PC-3 (cell line): ENCODE results near the gene RCOR1. TPM values are rescaled to one million over a fixed set of nuclear protein-coding genes. Genes with fewer than 3 reads are reported as not detected.
"Not testable (repeated sequence)": the region's sequence is repeated elsewhere in the genome, so short reads cannot be mapped to it uniquely, and the experiment has no call there.

Source experiments
- ATAC-seq: fragments of 200-7000 bp; cut with Tn5 transposase; 2 replicates; pipeline ENCODE4 v1.9.1; 2020; ENCODE audit warnings: mild to moderate bottlenecking, moderate library complexity
- BruUV-seq: library from RNA; stranded (reverse); fragments of 400-500 nt; replicated peaks from 2 replicates; lab custom pipeline; 2021; lab: Mats Ljungman, UMichigan
- CTCF ChIA-PET: fragments of 300-600 bp; sonication (Branson Sonifier 250); formaldehyde crosslinking; loops from one replicate; lab custom pipeline; 2022; ENCODE audit warnings: antibody characterized with exemption; lab: Charles Lee
- POLR2A ChIA-PET: fragments of 300-600 bp; sonication (Branson Sonifier 250); formaldehyde crosslinking; loops from one replicate; lab custom pipeline; 2022; ENCODE audit warnings: antibody characterized with exemption; ENCODE audit not compliant: unreplicated experiment; lab: Charles Lee
- DNase-seq: peaks from one replicate; pipeline ENCODE4 v3.0.0-alpha.2; 2015
- H2AFZ ChIP-seq: fragments of 300-600 bp; sonication (generic); 2 replicates; pipeline ENCODE4 v1.6.0; 2016; ENCODE audit warnings: antibody characterized with exemption, low read length
- H3F3A ChIP-seq: fragments of 300-600 bp; sonication (generic); one replicate; pipeline ENCODE4 v1.6.0; 2017; ENCODE audit warnings: antibody characterized with exemption, low read length, control low read depth, mild to moderate bottlenecking; ENCODE audit not compliant: unreplicated experiment
- H3K27ac ChIP-seq: fragments of 300-600 bp; sonication (generic); 2 replicates; pipeline ENCODE4 v1.5.1; 2016; ENCODE audit warnings: mild to moderate bottlenecking, low read length
- H3K27me3 ChIP-seq: fragments of 300-600 bp; sonication (generic); 2 replicates; pipeline ENCODE4 v1.6.1; 2016; ENCODE audit warnings: low read length, mixed read lengths
- H3K36me3 ChIP-seq: fragments of 300-600 bp; sonication (generic); 2 replicates; pipeline ENCODE4 v1.6.1; 2016; ENCODE audit warnings: low read depth, mixed run types, low read length, mixed read lengths
- H3K4me1 ChIP-seq: fragments of 300-600 bp; sonication (generic); 2 replicates; pipeline ENCODE4 v1.5.1; 2016; ENCODE audit warnings: low read length; ENCODE audit not compliant: insufficient read depth
- H3K4me2 ChIP-seq: fragments of 300-600 bp; sonication (generic); 2 replicates; pipeline ENCODE4 v1.6.0; 2016; ENCODE audit warnings: low read length
- H3K4me3 ChIP-seq: fragments of 300-600 bp; sonication (generic); 2 replicates; pipeline ENCODE4 v1.5.1; 2016; ENCODE audit warnings: mild to moderate bottlenecking, low read length, mixed read lengths
- H3K79me2 ChIP-seq: fragments of 300-600 bp; sonication (generic); 2 replicates; pipeline ENCODE4 v1.6.1; 2017; ENCODE audit warnings: low read length, mixed read lengths
- H3K9ac ChIP-seq: fragments of 300-600 bp; sonication (generic); 2 replicates; pipeline ENCODE4 v1.6.0; 2016; ENCODE audit warnings: mild to moderate bottlenecking, low read length
- H3K9me2 ChIP-seq: fragments of 300-600 bp; sonication (generic); replicated peaks from 2 replicates; pipeline ENCODE4 v1.6.1; 2016; ENCODE audit warnings: mixed run types, low read length, mixed read lengths
- H3K9me3 ChIP-seq: fragments of 300-600 bp; sonication (generic); 2 replicates; pipeline ENCODE4 v1.6.1; 2016; ENCODE audit warnings: low read length, mixed read lengths
- H4K20me1 ChIP-seq: fragments of 300-600 bp; sonication (generic); 2 replicates; pipeline ENCODE4 v1.6.1; 2016; ENCODE audit warnings: low read length, mixed read lengths
- EZH2 ChIP-seq: fragments of 300-600 bp; sonication (generic); IDR thresholded peaks from one replicate; pipeline ENCODE4 v1.6.1; 2017; ENCODE audit warnings: antibody characterized with exemption, mild to moderate bottlenecking, low read length; ENCODE audit not compliant: unreplicated experiment
- EZH2phosphoT487 ChIP-seq: fragments of 300-600 bp; sonication (generic); IDR thresholded peaks from 2 replicates; pipeline ENCODE4 v1.6.1; 2018; ENCODE audit warnings: mild to moderate bottlenecking, antibody characterized with exemption, low read length, borderline replicate concordance
- intact Hi-C: fragments of 100-400 bp; cut with micrococcal nuclease; formaldehyde crosslinking; loops from 2 replicates; pipeline ENCODE4 v1.9.0; 2023
- total RNA-seq: library from RNA; depleted of rRNA; stranded (reverse); fragments of >200 nt; gene quantifications from 2 replicates; pipeline ENCODE4 v1.2.3, GENCODE V29; 2014
- TF ChIP-seq, protein P1 (sequence below): fragments of 300-600 bp; sonication (generic); conservative IDR thresholded peaks from 2 replicates; pipeline ENCODE4 v1.5.1; 2017; ENCODE audit warnings: antibody characterized with exemption, low read depth, mild to moderate bottlenecking, low read length

RCOR1 gene
- total RNA-seq, 1 experiment from 2014 or later, result 22.2 TPM

DNA sequence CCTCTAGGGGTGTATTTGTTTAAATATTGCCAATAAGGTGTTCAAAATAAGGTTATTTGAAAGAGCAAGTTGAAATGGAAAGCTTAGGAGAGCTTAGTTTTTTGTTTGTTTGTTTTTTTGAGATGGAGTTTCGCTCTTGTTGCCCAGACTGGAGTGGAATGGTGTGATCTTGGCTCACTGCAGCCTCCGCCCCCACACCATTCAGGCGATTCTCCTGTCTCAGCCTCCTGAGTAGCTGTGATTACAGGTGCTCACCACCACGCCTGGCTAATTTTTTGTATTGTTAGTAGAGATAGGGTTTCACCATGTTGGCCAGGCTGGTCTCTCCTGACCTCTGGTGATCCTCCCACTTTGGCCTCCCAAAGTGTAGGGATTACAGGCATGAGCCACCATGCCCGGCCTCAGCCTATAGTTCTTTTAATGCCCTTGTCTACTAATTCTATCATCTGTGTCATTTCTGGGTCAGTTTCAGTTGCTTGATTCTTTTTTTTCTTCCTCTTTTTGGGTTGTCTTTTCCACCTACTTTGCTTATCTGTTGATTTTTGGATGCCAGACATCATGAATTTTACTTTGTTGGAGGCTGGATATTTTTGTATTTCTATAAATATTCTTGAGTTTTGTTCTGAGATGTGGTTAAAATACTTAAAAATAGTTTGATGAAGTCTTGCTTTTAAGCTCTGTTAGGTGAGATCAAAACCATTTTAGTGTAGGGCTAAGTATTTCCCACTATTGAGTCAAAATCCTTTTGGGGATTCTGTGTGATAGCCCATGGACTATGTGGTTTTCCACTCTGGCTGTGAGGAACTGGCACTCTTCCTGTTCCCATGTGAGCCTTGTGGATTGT, 18.7 kb downstream of the RCOR1 start:
- H3F3A ChIP-seq, result no peaks in the 10 kb centered on the region
- DNase-seq (no peak), ATAC-seq (no peak)
- no peak for TF ChIP-seq EZH2
- no peak for TF ChIP-seq EZH2phosphoT487
- TF ChIP-seq, protein P1, sequence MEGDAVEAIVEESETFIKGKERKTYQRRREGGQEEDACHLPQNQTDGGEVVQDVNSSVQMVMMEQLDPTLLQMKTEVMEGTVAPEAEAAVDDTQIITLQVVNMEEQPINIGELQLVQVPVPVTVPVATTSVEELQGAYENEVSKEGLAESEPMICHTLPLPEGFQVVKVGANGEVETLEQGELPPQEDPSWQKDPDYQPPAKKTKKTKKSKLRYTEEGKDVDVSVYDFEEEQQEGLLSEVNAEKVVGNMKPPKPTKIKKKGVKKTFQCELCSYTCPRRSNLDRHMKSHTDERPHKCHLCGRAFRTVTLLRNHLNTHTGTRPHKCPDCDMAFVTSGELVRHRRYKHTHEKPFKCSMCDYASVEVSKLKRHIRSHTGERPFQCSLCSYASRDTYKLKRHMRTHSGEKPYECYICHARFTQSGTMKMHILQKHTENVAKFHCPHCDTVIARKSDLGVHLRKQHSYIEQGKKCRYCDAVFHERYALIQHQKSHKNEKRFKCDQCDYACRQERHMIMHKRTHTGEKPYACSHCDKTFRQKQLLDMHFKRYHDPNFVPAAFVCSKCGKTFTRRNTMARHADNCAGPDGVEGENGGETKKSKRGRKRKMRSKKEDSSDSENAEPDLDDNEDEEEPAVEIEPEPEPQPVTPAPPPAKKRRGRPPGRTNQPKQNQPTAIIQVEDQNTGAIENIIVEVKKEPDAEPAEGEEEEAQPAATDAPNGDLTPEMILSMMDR, result no peak
- no peak overlapping the region for H3K9ac ChIP-seq
- BruUV-seq, result no TSS peak
- H3K4me1 ChIP-seq, result no peaks in the 10 kb centered on the region
- H3K4me3 ChIP-seq, result no peak overlapping the region
- H3K9me3 ChIP-seq, result no peaks in the 10 kb centered on the region
- no peak overlapping the region for H3K27ac ChIP-seq
- intact Hi-C loops, result no loop called here
- H4K20me1 ChIP-seq, result peaks cover 42% of the 10 kb centered on the region
- no peaks in the 10 kb centered on the region for H3K9me2 ChIP-seq
- H3K4me2 ChIP-seq, result no peak overlapping the region
- CTCF ChIA-PET, result interaction anchor here (0.6 kb wide), 1 partner anchor 17 kb away, joined by 3 read pairs; no protein-coding TSS in a partner anchor
- POLR2A ChIA-PET, result interaction anchor here (0.6 kb wide), 1 partner anchor 33 kb away, joined by 3 read pairs; no protein-coding TSS in a partner anchor
- H3K27me3 ChIP-seq, result no peaks in the 10 kb centered on the region
- H2AFZ ChIP-seq, result no peak overlapping the region
- peaks cover 12% of the 10 kb centered on the region for H3K36me3 ChIP-seq
- H3K79me2 ChIP-seq, result peaks cover 96% of the 10 kb centered on the region

GRCh38 chr14:102616318-102616717, 23.9 kb downstream of the RCOR1 start:
- no peak overlapping the region for H2AFZ ChIP-seq
- H3K36me3 ChIP-seq, result peaks cover 9% of the 10 kb centered on the region
- H3K27me3 ChIP-seq, result no peaks in the 10 kb centered on the region
- peaks cover 97% of the 10 kb centered on the region for H3K79me2 ChIP-seq
- ChIA-PET POLR2A (no interaction called here), CTCF (no interaction called here)
- no peak overlapping the region for H3K4me3 ChIP-seq
- H3K27ac ChIP-seq, result no peak overlapping the region
- peaks cover 46% of the 10 kb centered on the region for H4K20me1 ChIP-seq
- intact Hi-C loops, result no loop called here
- H3K9me3 ChIP-seq, result no peaks in the 10 kb centered on the region
- TF ChIP-seq EZH2phosphoT487, result no peak
- TF ChIP-seq EZH2, result no peak
- TF ChIP-seq, protein P1, result no peak
- DNase-seq (peak; percentile 17), ATAC-seq (no peak)
- H3K4me1 ChIP-seq, result no peaks in the 10 kb centered on the region
- H3K9ac ChIP-seq, result no peak overlapping the region
- no peaks in the 10 kb centered on the region for H3K9me2 ChIP-seq
- H3F3A ChIP-seq, result no peaks in the 10 kb centered on the region
- no TSS peak for BruUV-seq
- no peak overlapping the region for H3K4me2 ChIP-seq

GRCh38 chr14:102616799-102617198, 24.4 kb downstream of the RCOR1 start:
- Histone ChIP-seq H4K20me1 (peaks cover 46% of the 10 kb centered on the region), H3K4me2 (no peak overlapping the region), H3K27me3 (no peaks in the 10 kb centered on the region), H2AFZ (no peak overlapping the region), H3K9ac (no peak overlapping the region), H3K9me2 (no peaks in the 10 kb centered on the region), H3K36me3 (peaks cover 9% of the 10 kb centered on the region), H3K79me2 (peaks cover 97% of the 10 kb centered on the region), H3K27ac (no peak overlapping the region), H3F3A (no peaks in the 10 kb centered on the region), H3K4me1 (no peaks in the 10 kb centered on the region), H3K4me3 (no peak overlapping the region), H3K9me3 (no peaks in the 10 kb centered on the region)
- no peak for ATAC-seq
- ChIA-PET POLR2A (no interaction called here), CTCF (no interaction called here)
- TF ChIP-seq EZH2, result no peak
- TF ChIP-seq, protein P1, result no peak
- TF ChIP-seq EZH2phosphoT487, result no peak
- BruUV-seq, result no TSS peak
- peak; percentile 26 for DNase-seq
- intact Hi-C loops, result no loop called here

- H3K9ac ChIP-seq, H3K9me2 ChIP-seq, intact Hi-C loops, H3F3A ChIP-seq, H3K27me3 ChIP-seq, H3K9me3 ChIP-seq, BruUV-seq, ATAC-seq, CTCF ChIA-PET, H3K27ac ChIP-seq, DNase-seq, H3K4me1 ChIP-seq, POLR2A ChIA-PET, H3K4me2 ChIP-seq, H2AFZ ChIP-seq, H3K36me3 ChIP-seq, H3K4me3 ChIP-seq: not testable (repeated sequence)
- peaks cover 94% of the 10 kb centered on the region for H3K79me2 ChIP-seq
- H4K20me1 ChIP-seq, result peaks cover 50% of the 10 kb centered on the region
Observed at GRCh38 chr14:102619012-102619411, 26.6 kb downstream of the RCOR1 start.
